K562 (cell line): Measurements from ENCODE around the gene CHN2.

Source experiments
- ADNP ChIP-seq: fragments of 200-800 bp; sonication (Bioruptor generic); IDR thresholded peaks from 2 replicates; pipeline ENCODE4 v1.6.1; 2016; ENCODE audit warnings: missing genetic modification characterization, missing compliant biosample characterization
- EP300 ChIP-seq: IDR thresholded peaks from 2 replicates; pipeline ENCODE4 v1.6.1; 2012; ENCODE audit warnings: low read length, improper control_type of control experiment
- FIP1L1 ChIP-seq: fragments of 200-400 bp; formaldehyde crosslinking; IDR thresholded peaks from 2 replicates; pipeline ENCODE4 v1.6.1; 2018; ENCODE audit warnings: mild to moderate bottlenecking, low read depth, low read length; ENCODE audit not compliant: poor library complexity, severe bottlenecking
- GABPA ChIP-seq: fragments of 200-800 bp; sonication (Bioruptor generic); conservative IDR thresholded peaks from 2 replicates; pipeline ENCODE4 v1.6.1; 2016; ENCODE audit warnings: low read depth, missing genetic modification characterization, missing compliant biosample characterization
- MXI1 ChIP-seq: IDR thresholded peaks from 2 replicates; pipeline ENCODE4 v1.6.1; 2011; ENCODE audit warnings: low read depth, mild to moderate bottlenecking, improper control_type of control experiment, low read length
- RBFOX2 ChIP-seq: fragments of 200-400 bp; formaldehyde crosslinking; IDR thresholded peaks from 2 replicates; pipeline ENCODE4 v1.6.1; 2017; ENCODE audit warnings: low read depth, mild to moderate bottlenecking, low read length, moderate library complexity
- TCF7 ChIP-seq: sonication (generic); IDR thresholded peaks from 2 replicates; pipeline ENCODE4 v1.6.1; 2016; ENCODE audit warnings: antibody characterized with exemption, borderline replicate concordance
- ZNF644 ChIP-seq: fragments of 200-800 bp; sonication (Bioruptor generic); IDR thresholded peaks from 2 replicates; pipeline ENCODE4 v1.6.1; 2016; ENCODE audit warnings: low read depth, missing genetic modification characterization, missing compliant biosample characterization
- TF ChIP-seq, protein P1 (sequence below): fragments of 450-650 bp; IDR thresholded peaks from 2 replicates; pipeline ENCODE4 v1.6.1; 2017; ENCODE audit warnings: antibody characterized with exemption
- TF ChIP-seq, protein P2 (sequence below), 3 experiments: IDR thresholded peaks in 2 of 3; conservative IDR thresholded peaks in 1 of 3; 2 replicates each; pipeline ENCODE4 v1.5.1; 2011 to 2012; ENCODE audit warnings: low read length in 3 of 3, mild to moderate bottlenecking in 3 of 3, control low read depth in 2 of 3, improper control_type of control experiment in 1 of 3, inconsistent platforms in 1 of 3, low read depth in 1 of 3, mixed read lengths in 1 of 3, moderate library complexity in 1 of 3; ENCODE audit not compliant: insufficient read depth in 2 of 3
- TF ChIP-seq, protein P3 (sequence below): fragments of 200-600 bp; sonication (generic); IDR thresholded peaks from one replicate; pipeline ENCODE4 v1.6.1; 2012; ENCODE audit warnings: mild to moderate bottlenecking, low read depth, low read length, inconsistent platforms
- TF ChIP-seq, protein P4 (sequence below): fragments of 200-800 bp; sonication (Bioruptor generic); IDR thresholded peaks from 2 replicates; pipeline ENCODE4 v1.6.1; 2017; ENCODE audit warnings: missing genetic modification characterization, missing compliant biosample characterization

DNA sequence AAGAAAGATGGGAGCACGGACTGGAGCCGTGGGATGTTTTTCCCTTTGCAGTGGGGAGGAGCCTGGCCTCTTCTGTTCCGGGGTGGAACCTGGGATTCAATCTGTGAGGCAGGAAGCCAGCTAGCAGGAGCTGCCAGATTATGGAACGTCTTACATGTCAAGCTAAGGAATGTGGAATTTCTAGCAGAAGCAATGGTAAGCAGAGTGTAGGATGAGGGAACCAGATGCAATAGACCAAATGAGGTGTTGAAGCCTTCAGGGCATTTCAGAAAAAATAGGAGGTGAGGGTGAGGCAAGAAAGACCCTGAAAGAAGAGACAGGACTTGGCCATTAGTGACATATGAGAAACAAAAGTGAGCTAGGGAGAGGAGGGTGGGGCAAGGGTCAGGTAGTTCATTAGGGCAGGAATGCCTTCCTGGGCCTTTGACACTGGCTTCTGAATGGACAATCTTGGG lies 105.5 kb downstream of the CHN2 start:
- TF ChIP-seq RBFOX2: no peak
- TF ChIP-seq, protein P1, sequence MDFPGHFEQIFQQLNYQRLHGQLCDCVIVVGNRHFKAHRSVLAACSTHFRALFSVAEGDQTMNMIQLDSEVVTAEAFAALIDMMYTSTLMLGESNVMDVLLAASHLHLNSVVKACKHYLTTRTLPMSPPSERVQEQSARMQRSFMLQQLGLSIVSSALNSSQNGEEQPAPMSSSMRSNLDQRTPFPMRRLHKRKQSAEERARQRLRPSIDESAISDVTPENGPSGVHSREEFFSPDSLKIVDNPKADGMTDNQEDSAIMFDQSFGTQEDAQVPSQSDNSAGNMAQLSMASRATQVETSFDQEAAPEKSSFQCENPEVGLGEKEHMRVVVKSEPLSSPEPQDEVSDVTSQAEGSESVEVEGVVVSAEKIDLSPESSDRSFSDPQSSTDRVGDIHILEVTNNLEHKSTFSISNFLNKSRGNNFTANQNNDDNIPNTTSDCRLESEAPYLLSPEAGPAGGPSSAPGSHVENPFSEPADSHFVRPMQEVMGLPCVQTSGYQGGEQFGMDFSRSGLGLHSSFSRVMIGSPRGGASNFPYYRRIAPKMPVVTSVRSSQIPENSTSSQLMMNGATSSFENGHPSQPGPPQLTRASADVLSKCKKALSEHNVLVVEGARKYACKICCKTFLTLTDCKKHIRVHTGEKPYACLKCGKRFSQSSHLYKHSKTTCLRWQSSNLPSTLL: no peak
- no peak for TF ChIP-seq GABPA
- TF ChIP-seq EP300: no peak
- TF ChIP-seq ZNF644 (tag): no peak
- no peak for TF ChIP-seq MXI1
- no peak for TF ChIP-seq TCF7
- TF ChIP-seq FIP1L1: no peak
- TF ChIP-seq, protein P2, sequence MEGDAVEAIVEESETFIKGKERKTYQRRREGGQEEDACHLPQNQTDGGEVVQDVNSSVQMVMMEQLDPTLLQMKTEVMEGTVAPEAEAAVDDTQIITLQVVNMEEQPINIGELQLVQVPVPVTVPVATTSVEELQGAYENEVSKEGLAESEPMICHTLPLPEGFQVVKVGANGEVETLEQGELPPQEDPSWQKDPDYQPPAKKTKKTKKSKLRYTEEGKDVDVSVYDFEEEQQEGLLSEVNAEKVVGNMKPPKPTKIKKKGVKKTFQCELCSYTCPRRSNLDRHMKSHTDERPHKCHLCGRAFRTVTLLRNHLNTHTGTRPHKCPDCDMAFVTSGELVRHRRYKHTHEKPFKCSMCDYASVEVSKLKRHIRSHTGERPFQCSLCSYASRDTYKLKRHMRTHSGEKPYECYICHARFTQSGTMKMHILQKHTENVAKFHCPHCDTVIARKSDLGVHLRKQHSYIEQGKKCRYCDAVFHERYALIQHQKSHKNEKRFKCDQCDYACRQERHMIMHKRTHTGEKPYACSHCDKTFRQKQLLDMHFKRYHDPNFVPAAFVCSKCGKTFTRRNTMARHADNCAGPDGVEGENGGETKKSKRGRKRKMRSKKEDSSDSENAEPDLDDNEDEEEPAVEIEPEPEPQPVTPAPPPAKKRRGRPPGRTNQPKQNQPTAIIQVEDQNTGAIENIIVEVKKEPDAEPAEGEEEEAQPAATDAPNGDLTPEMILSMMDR (IDR thresholded peaks at IDR 0.05 in 2 of 3, conservative IDR thresholded peaks at IDR 0.05 in 1 of 3; ENCODE audit: insufficient read depth in 2 of 3, low read depth in 1 of 3, low read length in 3 of 3): no peak
- TF ChIP-seq, protein P3, sequence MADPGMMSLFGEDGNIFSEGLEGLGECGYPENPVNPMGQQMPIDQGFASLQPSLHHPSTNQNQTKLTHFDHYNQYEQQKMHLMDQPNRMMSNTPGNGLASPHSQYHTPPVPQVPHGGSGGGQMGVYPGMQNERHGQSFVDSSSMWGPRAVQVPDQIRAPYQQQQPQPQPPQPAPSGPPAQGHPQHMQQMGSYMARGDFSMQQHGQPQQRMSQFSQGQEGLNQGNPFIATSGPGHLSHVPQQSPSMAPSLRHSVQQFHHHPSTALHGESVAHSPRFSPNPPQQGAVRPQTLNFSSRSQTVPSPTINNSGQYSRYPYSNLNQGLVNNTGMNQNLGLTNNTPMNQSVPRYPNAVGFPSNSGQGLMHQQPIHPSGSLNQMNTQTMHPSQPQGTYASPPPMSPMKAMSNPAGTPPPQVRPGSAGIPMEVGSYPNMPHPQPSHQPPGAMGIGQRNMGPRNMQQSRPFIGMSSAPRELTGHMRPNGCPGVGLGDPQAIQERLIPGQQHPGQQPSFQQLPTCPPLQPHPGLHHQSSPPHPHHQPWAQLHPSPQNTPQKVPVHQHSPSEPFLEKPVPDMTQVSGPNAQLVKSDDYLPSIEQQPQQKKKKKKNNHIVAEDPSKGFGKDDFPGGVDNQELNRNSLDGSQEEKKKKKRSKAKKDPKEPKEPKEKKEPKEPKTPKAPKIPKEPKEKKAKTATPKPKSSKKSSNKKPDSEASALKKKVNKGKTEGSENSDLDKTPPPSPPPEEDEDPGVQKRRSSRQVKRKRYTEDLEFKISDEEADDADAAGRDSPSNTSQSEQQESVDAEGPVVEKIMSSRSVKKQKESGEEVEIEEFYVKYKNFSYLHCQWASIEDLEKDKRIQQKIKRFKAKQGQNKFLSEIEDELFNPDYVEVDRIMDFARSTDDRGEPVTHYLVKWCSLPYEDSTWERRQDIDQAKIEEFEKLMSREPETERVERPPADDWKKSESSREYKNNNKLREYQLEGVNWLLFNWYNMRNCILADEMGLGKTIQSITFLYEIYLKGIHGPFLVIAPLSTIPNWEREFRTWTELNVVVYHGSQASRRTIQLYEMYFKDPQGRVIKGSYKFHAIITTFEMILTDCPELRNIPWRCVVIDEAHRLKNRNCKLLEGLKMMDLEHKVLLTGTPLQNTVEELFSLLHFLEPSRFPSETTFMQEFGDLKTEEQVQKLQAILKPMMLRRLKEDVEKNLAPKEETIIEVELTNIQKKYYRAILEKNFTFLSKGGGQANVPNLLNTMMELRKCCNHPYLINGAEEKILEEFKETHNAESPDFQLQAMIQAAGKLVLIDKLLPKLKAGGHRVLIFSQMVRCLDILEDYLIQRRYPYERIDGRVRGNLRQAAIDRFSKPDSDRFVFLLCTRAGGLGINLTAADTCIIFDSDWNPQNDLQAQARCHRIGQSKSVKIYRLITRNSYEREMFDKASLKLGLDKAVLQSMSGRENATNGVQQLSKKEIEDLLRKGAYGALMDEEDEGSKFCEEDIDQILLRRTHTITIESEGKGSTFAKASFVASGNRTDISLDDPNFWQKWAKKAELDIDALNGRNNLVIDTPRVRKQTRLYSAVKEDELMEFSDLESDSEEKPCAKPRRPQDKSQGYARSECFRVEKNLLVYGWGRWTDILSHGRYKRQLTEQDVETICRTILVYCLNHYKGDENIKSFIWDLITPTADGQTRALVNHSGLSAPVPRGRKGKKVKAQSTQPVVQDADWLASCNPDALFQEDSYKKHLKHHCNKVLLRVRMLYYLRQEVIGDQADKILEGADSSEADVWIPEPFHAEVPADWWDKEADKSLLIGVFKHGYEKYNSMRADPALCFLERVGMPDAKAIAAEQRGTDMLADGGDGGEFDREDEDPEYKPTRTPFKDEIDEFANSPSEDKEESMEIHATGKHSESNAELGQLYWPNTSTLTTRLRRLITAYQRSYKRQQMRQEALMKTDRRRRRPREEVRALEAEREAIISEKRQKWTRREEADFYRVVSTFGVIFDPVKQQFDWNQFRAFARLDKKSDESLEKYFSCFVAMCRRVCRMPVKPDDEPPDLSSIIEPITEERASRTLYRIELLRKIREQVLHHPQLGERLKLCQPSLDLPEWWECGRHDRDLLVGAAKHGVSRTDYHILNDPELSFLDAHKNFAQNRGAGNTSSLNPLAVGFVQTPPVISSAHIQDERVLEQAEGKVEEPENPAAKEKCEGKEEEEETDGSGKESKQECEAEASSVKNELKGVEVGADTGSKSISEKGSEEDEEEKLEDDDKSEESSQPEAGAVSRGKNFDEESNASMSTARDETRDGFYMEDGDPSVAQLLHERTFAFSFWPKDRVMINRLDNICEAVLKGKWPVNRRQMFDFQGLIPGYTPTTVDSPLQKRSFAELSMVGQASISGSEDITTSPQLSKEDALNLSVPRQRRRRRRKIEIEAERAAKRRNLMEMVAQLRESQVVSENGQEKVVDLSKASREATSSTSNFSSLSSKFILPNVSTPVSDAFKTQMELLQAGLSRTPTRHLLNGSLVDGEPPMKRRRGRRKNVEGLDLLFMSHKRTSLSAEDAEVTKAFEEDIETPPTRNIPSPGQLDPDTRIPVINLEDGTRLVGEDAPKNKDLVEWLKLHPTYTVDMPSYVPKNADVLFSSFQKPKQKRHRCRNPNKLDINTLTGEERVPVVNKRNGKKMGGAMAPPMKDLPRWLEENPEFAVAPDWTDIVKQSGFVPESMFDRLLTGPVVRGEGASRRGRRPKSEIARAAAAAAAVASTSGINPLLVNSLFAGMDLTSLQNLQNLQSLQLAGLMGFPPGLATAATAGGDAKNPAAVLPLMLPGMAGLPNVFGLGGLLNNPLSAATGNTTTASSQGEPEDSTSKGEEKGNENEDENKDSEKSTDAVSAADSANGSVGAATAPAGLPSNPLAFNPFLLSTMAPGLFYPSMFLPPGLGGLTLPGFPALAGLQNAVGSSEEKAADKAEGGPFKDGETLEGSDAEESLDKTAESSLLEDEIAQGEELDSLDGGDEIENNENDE: no peak
- TF ChIP-seq, protein P4, sequence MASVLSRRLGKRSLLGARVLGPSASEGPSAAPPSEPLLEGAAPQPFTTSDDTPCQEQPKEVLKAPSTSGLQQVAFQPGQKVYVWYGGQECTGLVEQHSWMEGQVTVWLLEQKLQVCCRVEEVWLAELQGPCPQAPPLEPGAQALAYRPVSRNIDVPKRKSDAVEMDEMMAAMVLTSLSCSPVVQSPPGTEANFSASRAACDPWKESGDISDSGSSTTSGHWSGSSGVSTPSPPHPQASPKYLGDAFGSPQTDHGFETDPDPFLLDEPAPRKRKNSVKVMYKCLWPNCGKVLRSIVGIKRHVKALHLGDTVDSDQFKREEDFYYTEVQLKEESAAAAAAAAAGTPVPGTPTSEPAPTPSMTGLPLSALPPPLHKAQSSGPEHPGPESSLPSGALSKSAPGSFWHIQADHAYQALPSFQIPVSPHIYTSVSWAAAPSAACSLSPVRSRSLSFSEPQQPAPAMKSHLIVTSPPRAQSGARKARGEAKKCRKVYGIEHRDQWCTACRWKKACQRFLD (CRISPR knock-in tag): no peak
- no peak for TF ChIP-seq ADNP (tag)
